NCI-H1436 treated with DMSO at 0.1 percent for 48 hours (cell line): ENCODE results near the gene FHL3.
"Not testable (repeated sequence)": the region's sequence is repeated elsewhere in the genome, so short reads cannot be mapped to it uniquely, and the experiment has no call there.

Experiments used
- DNase-seq: peaks from one replicate; lab custom pipeline; 2025; lab: John Stamatoyannopoulos, UW

The FHL3 gene

DNA sequence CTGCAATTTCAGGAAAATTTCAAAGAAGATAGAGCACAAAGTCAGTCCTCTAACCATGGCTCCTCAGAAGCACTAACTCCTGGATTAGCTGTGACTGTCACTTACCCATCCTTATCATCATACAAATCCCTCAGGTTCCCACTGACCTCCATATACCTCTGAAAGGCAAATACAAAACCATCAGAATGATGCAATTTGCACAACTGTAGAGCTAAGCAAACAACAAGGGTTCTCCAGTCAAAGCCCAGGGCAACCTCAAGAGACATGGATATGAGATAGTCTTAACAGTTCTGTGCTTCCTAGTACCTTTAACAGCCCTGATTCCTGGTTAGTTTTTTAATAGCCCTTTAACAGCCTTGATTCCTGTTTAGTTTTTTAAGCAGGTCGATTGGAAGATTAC lies 17.6 kb downstream of the FHL3 start:
- no peak for DNase-seq

GRCh38 chr1:37983546-37983945 lies 21.8 kb downstream of the FHL3 start:
- no peak for DNase-seq

GRCh38 chr1:37978541-37978940 lies 26.8 kb downstream of the FHL3 start:
- no peak for DNase-seq

DNA sequence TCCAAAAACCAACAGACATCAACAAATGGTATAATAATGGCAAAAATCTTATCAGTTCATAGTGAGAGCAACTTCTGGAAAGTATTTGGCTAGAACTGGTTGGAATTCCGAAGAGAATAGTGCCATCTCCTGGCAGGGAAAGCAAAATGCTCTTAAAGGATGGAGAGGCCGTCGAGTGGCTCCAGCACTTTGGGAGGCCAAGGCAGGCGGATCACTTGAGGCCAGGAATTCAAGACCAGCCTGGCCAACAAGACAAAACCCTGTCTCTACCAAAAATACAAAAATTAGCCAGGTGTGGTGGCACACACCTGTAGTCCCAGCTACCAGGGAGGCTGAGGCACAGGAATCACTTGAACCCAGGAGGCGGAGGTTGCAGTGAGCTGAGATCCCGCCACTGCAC lies 30.2 kb downstream of the FHL3 start:
- DNase-seq, result not testable (repeated sequence)

- no peak for DNase-seq
These were observed 30.7 kb downstream of the FHL3 start for GRCh38 chr1:37974567-37974966.

GRCh38 chr1:37973684-37974083 lies 31.6 kb downstream of the FHL3 start:
- DNase-seq, result not testable (repeated sequence)

DNA sequence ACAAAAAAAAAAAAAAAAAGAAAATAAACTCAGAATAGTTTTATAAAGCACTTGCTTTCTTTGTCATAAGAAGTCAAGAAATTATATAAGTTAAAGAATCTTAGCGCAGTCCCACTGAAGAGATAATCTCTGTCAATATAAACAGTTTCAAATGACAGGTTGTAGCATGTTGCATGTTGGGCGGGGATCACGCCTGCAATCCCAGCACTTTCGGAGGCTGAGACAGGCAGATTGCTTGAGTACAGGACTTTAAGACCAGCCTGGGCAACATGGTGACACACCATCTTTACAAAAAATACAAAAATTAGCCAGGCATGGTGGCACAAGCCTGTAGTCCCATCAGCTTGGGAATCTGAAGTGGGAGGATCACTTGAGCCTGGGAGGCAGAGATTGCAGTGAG lies 40.0 kb downstream of the FHL3 start:
- DNase-seq, result no peak

DNA sequence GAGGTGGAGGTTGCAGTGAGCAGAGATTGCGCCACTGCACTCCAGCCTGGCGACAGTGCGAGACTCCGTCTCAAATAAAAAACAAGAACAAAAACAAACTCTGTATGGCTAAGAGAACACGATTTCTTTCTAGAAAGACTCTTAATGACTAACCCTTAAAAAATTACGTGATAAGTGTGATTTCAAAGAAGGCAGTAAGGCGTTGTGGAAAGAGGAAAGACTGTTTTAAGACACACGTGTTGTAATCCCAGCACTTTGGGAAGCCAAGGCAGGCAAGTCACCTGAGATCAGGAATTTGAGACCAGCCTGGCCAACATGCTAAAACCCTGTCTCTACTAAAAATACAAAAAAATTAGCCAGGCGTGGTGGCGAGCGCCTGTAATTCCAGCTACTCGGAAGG lies 41.2 kb downstream of the FHL3 start:
- DNase-seq, result not testable (repeated sequence)

DNA sequence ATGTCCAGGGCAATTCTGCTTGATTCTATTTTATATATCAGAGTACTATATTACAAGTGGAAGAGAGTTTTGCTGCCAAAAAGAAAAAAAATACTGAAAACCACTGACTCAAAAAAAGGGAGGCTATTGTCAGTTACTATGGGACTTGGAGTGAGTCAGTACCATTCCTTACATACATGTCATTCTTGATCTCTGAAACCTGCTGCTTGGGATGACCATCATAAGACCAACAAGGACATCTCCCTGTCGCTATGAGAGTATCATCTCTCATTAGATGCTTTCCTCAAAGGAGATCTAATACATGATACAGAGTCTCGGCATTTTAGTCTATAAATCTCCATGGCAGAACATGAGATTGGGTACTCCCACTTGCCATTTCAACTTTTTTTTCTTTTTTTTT lies 46.6 kb downstream of the FHL3 start:
- no peak for DNase-seq

GRCh38 chr1:37955685-37956084 lies 49.6 kb downstream of the FHL3 start:
- no peak for DNase-seq

GRCh38 chr1:37954316-37954971 lies 50.9 kb downstream of the FHL3 start:
- no peak for DNase-seq

DNA sequence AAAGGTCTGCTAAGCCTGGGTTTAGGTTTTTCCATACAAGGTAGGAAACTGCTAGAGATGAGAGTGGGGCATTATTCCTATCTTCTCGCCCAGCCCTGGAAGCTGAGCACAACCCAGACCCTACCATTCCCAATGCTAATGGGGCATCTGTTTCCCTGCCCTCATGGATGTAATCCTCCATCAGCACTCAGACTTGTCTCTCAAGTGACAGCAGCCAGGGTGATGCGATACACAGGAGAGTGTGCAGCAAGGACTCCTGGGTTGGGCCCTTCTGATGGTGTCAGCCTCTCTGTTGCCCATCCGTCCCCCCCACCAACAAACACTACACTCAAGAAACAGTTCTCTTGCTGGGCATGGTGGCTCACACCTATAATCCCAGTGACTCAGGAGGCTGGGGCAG lies 52.6 kb downstream of the FHL3 start:
- DNase-seq, result no peak

DNA sequence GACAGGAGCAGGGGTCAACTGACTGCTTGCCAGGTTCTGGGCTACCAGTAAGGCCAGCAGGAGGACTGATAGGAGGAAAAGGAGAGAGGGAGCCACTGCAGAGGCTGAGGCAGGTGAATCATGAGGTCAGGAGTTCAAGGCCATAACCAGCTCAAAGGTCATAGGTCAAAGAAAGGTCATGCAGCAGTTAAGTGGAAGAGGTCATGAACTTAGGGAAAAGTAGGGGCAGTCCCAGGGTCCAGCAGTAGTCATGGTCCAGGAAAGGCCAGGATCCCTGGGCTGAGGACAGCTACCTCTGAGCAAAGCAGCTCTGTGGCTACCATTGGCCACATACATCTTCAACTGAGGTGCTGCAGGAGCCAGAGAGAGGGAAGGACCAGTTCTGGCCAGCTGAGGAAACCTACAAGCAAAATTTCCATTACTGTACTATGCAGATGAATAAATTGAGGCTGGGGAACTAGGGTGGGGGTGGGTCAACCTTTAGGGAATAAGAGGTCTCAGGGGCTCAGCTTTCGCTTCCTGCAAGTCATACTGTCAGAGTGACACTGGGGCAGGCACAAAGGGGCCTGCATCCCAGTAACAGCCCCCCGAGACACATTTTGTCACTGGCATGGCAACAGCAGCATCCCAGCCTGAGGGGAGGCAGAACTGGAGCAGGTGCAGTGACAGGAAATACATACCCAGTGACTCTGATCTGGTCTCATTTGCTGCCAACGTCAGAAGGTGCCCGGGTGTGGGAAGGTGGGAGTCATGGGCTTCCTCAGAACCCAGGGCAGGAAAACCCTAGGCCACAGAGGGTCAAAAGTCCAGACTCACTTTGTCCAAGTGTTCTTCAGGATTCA lies 53.3 kb downstream of the FHL3 start:
- no peak for DNase-seq

GRCh38 chr1:37951041-37951782 lies 54.1 kb downstream of the FHL3 start:
- DNase-seq, result no peak

- no peak for DNase-seq
These were observed 55.7 kb downstream of the FHL3 start for GRCh38 chr1:37949524-37950152.

GRCh38 chr1:37948841-37949240 lies 56.5 kb downstream of the FHL3 start:
- no peak for DNase-seq

- no peak for DNase-seq
These were observed 57.1 kb downstream of the FHL3 start for GRCh38 chr1:37948166-37948565.

DNA sequence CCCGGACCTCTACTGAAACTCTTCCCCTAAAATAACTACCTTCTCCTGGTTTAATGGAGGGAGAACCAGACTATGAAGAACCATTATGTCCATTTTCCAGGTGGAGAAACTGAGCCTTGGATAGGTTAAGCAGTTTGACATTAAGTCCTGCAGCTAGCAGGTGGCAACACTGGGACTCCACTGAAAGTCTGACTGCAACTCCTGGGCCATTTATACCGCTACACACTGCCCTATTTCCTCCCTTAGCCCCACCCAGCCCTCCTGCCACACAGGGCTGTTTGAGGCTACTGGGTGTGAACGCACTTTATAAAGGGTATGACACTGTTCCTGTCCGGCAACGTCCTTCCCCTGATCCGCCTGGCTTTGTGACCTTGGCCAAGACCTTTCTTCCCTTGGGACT lies 58.0 kb downstream of the FHL3 start:
- no peak for DNase-seq
